A172 (cell line): ENCODE data around the gene TNFRSF1A. TPM values are rescaled to one million over a fixed set of nuclear protein-coding genes. Genes with fewer than 3 reads are reported as not detected.

Experiments used
- DNase-seq: peaks from one replicate; pipeline ENCODE4 v3.0.0-alpha.2; 2015; ENCODE audit warnings: low spot score
- total RNA-seq: library from RNA; depleted of rRNA; stranded (reverse); fragments of >200 nt; shearing (Covaris generic); gene quantifications from 2 replicates; pipeline ENCODE4 v1.2.3, GENCODE V29; 2014

TNFRSF1A gene
- total RNA-seq, 1 experiment from 2014 or later: 121 TPM

DNA sequence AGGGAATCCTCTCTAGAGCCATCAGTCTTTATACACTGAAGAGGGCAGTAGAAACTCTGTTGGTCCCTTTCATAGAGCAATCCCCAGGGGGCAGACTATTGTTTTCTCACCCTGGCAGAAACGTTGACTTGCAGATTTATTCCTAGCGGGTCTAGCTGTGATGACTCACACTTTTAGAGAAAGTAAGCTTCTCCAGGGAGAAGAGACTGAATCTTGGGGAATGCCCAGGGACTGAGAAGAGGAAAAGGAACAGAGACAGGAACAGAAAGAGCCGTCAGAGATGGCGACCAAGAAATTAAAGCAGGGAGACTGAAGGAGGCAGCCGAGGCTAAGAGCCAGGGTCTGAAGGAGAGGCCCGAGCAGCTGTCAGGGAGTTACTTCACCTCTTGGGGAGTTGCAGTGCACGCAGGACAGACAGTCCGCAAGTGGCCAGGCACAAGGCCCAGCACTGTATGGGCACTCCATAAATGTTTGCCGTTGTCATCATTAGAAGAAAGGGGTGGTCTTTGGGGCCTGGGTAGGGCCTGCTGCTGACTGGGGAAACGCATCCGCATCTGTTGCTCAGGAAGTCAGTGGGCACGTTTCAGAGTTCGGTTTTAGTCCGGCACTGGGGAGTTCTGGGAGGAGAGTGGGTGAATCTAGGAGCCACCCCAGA is 18.4 kb downstream of the TNFRSF1A start:
- DNase-seq: peak; percentile 91

DNA sequence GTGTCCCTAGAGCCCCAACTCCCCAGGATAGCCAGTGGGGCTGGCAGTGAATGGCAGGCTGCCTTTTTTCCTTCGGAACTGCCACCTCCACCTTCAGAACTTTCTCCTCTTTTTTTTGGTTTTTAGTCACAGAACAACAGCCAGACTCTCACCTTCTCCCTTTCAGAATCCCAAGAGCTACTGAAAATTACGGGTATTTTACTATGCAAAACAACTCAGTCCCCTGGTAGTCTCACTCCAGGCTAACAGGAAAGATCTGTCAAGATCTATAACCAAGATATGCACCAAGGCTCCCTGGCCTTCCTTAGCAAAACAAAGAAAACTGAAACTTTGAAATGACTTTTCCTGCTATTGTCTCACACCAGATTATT is 18.9 kb downstream of the TNFRSF1A start:
- no peak for DNase-seq

DNA sequence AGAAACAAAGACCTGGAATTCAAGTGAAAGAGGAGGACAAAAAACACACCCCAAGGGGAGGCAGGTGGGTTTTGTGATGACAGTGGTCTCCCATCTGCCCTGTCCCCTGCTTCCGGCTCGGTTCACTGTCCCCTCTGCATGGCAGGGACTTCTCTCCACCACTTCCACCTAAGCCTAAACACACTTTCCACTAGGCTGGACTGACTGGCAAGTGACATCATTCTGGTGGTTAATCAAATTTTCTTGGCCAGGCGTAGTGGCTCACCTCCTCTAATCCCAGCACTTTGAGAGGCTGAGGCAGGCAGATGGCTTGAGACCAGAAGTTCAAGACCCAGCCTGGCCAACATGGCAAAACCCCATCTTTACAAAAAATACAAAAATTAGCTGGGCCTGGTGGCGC is 19.5 kb downstream of the TNFRSF1A start:
- no peak for DNase-seq

DNA sequence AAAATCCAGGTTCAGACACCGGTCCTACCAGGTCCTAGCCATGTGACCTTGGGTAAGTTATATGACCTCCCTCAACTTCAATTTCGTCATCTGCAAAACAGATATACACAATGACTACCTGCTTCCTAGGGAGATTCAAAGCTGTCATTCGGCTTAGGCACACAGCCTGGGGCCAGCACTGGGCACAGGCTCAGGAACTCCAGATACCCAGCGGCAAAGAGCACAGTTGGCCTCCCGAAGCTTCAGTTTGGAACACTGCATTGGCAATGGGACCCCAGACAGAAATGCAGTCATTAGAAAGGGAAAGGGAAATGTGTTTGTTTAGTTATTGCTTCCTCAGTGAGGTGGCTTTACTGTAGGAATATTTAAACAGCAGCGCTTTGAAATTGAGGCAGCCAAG is 20.0 kb downstream of the TNFRSF1A start:
- no peak for DNase-seq

DNA sequence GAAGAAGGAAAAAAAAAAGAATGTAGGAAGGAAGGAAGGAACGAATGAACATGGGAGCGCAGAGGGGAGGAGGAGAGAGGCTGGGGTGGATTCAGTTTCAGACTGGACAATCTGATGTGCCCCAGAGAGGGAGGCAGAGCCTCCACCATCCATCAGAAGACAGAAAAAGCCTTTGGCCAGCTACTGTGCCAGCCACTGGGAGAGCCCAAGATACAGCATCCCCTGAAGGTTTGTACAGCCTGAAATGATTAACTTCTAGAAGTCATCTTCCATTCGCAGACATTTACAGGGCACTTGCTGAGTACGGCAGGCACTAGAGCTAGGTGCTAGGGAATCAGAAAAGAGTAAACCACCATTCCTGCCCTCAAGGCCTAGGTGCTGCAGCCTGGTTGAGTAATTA is 22.4 kb downstream of the TNFRSF1A start:
- no peak for DNase-seq

DNA sequence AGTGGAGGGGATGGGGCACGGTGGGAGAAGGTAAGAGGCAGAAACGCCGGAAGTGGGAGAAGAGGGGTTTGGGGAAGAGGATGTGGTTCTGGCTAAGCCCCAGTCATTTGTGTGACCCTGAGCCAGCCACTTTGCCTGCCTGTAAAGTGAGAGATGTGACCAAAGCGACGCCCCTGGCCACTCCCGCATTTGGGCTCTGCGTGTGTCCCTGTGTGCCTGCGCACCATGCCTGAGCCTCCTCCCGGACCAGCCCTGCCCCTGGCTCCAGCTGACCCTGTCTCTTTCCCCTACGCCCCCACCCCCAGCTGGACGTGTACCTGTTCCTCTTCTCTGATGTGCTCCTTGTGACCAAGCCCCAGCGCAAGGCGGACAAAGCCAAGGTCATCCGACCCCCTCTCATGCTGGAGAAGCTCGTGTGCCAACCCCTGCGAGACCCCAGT is 23.4 kb downstream of the TNFRSF1A start:
- DNase-seq: no peak

DNA sequence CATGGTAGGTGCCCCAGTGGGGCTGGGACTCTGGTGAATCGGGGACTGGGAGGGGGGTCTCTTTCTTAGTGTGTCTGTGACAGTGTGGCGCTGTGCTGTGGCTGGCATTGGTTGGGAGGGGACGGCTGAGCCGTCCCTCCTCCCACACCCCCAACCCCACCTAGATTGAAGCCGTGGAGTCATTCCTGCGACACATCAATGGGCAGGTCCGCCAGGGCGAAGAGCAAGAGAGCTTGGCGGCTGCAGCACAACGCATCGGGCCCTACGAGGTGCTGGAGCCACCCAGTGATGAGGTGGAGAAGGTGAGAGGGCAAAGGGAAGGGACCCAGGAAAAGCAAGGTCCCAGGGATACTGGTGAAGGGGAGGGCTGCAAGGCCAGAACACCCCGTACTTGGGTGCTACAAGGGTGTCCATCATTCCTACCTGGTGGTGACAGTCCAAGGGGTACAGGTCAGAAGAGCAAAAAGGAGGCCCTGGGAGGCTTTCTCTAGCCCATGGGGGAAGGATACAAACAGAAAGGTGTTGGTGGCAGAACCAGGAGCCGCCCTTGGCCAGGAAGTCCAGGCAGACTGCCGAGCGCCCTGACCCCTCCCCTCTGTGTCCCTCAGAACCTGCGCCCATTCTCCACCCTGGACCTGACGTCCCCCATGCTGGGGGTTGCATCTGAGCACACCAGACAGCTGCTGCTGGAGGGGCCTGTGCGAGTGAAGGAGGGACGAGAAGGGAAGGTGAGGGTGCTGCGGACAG is 24.0 kb downstream of the TNFRSF1A start:
- DNase-seq: no peak

DNA sequence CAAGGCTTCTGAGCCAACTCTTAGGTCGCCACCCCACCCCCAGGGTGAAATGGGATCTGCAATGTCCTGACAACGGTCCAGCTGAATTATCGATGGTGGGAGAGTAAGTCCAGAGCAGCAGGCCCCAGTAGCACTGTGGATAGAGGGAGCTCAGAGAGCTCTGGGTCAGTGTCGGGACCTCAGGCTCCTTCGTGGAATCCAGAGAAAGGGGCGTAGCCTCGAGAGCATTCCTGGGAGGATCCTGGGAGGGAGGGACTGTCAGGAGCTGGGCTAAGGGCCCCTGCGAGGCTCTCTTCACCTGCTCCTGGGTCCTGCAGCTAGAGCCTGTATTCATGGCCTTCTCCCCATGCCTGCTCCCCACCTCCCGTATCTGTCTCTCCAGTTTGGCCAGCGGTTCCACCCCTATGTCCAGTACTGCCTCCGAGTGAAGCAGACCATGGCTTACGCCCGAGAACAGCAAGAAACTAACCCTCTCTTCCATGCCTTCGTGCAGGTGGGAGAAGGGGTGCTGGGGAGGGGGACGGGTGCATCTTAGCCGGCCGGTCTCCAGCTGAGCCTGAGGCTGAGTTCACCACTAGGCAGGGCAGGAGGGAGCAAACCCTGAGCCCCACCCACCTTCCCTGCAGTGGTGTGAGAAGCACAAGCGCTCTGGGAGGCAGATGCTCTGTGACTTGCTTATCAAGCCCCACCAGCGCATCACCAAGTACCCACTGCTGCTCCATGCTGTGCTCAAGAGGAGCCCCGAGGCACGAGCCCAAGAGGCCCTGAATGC is 24.8 kb downstream of the TNFRSF1A start:
- DNase-seq: no peak

DNA sequence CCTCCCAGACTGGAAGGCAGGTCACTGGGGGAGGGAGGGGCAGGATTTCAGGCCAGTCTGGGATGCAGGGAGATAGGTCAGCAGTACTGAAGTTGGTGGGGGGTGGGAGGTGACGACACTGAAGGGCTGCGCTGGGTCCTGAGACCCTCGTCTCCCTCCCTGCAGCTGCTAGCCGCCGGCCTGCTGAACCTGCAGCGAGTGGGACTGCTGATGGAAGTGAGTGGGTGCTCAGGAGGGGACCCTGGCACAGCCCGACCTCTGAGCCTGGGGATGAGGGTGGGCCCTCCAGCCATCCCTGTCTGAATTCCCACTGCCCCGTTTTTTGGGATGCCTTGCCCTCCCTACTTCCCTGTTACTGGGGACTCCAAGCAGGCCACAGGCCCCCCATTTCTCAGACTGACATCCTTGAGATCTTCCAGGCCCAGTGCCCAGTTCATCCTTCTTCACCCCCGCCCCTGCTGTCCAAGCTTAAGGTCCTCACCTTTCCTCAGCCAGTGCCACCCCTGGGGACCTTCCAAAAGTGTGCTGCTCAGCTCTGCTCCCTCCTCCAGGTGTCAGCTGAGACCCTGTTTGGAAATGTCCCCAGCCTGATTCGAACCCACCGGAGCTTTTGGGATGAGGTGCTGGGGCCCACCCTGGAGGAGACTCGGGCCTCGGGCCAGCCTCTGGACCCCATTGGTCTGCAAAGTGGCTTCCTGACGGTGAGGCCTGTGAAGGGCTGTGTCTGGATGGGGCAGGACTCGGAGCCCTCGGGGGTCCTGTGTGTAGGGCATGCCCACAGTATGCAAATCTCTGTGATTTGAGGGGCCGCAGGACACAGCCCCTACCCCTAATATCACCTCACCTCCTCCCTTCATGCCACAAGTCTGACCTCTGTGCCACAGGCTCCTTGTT is 25.9 kb downstream of the TNFRSF1A start:
- DNase-seq: no peak

DNA sequence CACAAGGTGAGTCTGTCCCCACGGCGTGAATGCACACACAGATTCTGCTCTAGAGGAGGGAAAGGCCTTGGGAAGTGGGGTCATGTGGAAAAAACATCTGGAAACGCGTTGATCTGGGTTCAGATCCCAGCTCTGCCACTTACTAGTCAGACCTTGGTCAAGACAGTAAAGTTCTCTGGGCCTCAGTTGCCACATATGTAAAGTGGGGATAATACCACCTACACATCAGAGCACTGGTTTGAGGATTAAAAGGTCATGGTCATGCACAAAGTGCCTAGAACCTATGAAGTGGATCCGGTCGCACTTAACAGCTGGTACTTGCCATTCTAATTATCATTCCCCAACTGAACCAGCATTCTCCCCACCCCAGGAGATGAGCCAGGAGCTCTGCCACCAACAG is 26.7 kb downstream of the TNFRSF1A start:
- DNase-seq: no peak

DNA sequence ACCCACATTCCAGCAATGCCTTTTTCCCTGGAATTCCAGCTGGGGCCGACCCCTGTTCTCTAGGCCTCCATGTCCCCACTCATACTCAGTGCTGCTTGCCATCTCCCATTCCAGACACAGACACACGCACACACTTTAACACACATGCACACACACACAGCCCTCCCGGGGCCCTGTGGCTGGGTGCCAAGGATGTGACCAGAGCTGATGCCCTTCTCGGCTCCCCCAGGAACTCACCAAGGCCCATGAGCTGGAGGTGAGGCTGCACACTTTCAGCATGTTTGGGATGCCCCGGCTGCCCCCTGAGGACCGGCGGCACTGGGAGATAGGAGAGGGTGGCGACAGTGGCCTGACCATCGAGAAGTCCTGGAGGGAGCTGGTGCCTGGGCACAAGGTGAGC is 27.1 kb downstream of the TNFRSF1A start:
- no peak for DNase-seq

DNA sequence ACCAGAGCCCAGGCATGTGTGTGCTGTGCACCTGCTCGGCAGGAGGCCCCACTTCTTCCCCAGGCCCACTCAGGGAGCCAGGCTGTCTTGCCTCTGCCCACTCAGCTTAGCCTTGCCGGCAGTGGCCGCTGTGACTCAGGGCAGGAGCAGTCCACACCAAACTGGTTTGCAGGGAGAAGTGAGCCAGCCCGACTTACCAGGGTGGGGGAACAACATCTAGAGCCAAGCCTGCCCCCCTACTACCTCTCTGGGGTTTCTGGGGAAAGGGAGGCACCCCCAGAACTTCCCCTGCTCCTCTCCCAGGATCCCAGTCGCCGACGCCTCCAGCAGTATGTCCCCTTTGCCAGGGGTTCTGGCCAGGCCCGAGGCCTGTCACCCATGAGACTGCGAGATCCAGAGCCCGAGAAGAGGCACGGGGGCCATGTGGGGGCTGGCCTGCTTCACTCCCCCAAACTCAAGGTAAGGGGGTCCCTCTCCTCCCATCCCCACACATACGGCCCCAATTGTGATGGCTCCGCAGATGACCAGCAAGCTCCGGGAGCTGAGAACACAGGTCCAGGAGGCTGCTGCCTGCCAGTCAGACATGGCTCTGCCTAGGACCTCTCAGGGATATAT is 28.4 kb downstream of the TNFRSF1A start:
- DNase-seq: no peak

DNA sequence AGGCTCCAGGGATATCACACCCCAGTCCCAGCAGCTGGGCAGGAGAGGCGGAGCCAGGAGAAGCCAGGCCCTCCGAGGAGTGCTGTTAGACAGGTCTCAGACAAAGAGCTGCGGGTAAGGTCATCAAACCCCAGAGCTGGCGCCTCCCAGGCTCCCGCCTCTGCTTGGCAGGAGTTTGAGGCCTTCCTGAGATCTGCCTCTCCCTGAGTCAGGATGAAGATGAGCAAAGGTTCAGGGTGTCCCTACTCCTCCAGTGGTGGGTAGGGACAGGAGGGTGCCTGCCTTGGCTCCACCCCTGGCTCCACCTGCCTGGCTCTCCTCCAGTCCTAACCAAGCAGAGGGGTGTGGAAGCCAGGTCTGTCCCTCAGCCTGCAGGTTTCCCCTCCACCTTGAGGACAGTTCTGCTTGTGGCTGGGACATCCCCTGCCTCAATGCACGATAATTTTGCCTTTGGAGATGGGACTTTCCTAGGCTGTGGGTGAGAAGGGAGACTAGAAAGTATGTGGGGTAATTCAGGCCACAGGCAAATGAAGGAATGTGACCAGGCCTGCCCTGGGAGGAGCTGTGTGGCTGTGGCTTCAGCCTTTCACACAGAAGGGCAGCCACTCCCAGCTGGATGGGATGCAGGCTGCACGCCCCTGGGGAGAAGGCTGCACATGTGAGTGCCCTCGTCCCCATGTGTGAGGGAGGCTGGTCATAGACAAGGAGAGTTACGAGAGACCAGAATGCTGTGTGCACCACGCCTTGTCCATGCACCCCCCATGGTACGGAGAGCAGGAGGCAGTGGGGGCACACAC is 29.1 kb downstream of the TNFRSF1A start:
- peak; percentile 44 for DNase-seq

DNA sequence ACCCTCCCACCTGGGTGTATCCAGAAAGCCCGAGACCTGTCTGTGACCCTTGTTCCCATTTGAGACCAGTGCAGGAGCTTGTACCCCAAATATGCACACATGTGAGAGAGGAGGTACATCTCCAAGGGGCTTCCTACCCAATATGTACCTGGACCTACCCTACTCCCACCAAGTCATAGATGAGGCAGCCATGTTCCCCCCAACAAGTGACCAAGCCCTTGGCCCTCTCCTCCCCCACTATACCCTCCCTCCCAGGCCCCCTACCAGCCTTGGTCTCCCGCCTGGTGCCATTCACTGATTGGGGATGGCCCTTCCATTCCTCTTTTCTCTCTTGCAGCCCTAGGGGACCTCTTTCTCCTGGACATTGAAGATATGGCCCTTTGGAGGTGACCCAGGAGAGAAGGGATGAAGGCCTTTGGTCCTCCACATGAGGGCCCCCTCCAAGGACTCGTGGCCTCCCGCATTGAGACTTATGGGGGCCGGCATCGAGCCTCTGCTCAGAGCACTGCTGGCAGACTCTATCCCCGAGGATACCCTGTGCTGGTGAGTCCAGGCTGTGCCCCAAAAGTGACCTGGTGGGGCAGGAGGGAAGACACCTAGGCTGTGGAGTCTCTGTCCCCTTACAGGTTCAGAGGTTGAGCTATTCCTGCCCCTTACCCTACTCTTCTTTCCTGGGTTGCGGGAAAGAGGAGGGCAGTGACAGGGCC is 29.9 kb downstream of the TNFRSF1A start:
- no peak for DNase-seq

DNA sequence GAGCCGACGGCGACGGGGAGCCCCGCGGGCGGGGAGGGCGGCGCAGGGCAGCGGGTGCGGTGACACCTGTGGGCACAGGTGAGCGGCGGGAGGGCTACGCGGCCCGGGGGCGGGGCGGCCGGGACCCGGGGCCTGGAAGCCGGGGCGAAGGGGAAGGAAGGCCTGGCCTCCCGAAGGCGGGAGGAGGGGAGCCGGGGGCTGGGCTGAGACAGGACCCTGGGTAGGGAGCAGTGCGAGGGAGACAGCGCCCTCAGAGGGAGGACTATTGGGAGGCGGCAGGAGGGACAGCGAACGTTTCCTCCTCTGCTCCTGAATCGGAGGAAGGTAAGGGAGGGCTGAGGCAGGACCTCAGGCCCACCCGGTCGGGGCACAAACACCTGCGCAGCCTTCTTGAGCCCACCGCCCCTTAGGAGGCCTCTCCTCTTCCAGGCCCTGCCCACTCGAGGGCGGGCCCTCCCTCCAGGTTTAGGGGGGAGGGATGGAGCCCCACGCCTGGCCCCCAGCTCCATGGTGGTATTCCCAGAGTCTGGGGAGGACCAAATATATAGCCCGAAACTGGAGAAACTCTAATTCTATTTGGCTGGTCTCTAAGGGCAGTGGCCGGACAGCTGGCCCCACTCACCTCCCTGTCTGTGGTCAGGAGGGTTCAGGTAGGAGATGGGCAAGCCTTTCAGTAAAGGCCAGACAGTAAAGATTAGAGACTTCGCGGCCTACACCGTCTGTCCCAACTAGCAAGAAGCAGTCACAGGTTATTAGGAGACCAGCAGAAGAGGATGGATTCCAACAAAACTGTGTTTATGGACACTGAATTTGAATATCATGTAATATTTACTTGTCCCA is 30.9 kb downstream of the TNFRSF1A start:
- no peak for DNase-seq

DNA sequence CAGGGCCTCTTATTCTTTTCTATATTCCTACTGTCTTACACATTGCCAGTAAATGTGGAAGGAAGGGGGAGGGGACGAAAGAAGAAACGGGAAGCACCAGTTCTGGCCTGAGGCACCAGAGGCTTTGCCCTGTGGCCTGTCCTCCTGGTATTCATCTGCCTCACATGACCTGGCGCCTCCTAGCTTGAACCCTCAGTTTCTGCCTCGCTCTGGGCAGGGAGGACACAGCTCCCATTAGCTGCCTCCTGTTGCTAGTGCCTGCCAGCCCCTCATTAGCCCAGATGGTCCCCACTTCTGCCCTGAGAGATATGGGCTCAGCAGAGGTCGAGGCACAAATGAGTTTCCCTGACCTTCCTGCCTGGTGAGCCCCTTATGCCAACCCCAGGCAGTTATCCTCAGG is 34.3 kb downstream of the TNFRSF1A start:
- no peak for DNase-seq

DNA sequence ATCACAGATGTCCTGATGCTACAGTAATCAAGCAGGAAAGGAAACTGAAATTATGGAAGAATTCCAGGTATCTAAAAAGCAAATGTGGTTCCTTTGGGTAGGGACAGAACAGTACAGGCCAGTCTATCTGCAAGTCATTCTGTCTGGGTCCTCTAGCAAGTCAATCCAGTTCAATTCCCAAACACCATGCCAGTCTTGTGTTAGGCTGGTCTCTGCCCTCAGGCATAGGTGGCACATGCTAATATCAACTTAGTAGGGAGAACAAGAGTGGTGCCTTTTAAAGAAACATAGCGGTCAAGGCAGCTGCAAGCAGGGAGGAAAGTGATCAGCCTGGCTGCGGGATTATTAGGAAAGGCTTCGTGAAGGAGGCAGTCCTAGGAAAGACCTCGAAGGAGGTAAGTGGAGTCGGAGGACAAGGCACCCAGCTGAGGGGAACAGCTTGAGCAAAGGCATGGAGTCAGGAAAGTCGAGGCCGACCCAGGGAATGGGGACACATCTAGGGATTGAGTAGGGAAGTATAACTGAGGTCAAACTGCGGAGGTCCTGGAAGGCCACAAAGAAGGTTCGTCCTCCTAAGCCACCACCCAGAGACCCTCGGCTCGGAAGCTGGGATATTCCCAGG is 35.2 kb downstream of the TNFRSF1A start:
- no peak for DNase-seq

DNA sequence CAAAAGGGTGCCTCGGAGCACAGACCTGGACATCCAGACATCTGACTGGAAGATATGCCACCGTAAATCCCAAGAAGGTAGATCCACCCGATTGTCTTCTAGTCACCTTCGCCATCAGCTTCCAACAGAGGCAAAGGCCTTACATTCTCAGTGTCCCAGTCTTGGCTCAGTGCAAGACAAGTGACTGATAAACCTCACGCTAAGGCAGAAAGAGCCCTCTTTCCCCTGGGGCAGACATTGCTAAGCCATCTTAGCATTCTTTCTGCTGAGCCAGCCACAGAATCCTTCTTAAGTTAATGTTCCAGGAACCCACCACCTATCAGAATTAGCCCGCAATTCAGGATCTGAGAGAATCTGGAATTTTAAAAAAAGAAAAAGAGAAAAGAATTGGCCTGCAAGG is 35.7 kb downstream of the TNFRSF1A start:
- DNase-seq: no peak

DNA sequence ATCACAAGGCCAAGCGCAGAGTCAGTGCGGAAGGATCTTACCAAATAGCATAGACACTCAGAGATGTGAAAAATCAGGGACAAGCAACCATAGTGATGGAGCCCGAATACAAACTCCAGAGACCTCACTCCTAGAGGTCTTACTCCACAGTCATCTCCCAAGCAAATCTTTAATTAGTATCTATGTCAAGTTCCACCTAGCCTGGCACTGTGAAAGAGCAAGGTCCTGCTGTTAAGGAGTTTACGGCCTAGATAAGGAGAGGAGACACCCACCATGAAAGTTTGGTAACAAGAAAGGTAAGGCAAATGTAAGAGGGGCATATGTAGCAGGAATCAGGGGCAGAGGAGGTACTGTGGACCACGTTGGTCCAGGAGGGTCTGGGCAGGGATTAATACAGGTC is 38.8 kb downstream of the TNFRSF1A start:
- DNase-seq: no peak
